Right lobe of liver (tissue), 6 donors: ENCODE results near the gene PLCD1. TPM values are rescaled to one million over a fixed set of nuclear protein-coding genes. Genes with fewer than 3 reads are reported as not detected.

Source experiments
- ATAC-seq, 4 donors: fragments of 200-7000 bp; cut with Tn5 transposase; one replicate each; pipeline ENCODE4 v1.9.1; 2020; ENCODE audit warnings: mild to moderate bottlenecking in 4 of 4, moderate library complexity in 4 of 4
- DNase-seq, 3 donors: peaks; one replicate each; pipeline ENCODE4 v3.0.0-alpha.2; 2020
- H3K27ac ChIP-seq, 3 donors: fragments of 200-600 bp; one replicate each; pipeline ENCODE4 v1.8.0; 2022
- H3K27me3 ChIP-seq, 2 donors: fragments of 200-600 bp; one replicate each; pipeline ENCODE4 v1.8.0; 2022
- H3K36me3 ChIP-seq, 4 donors: fragments of 200-600 bp; sonication (generic) in 1 of 4; one replicate each; pipeline versions ENCODE4 v1.5.1 to v1.8.0; 2017 to 2022; ENCODE audit warnings: control low read depth in 1 of 4
- H3K4me1 ChIP-seq, 4 donors: fragments of 200-600 bp; sonication (generic) in 1 of 4; one replicate each; pipeline versions ENCODE4 v1.5.1 to v1.8.0; 2017 to 2022; ENCODE audit warnings: control low read depth in 1 of 4
- H3K4me3 ChIP-seq, 3 donors: fragments of 200-600 bp; one replicate each; pipeline ENCODE4 v1.8.0; 2022
- H3K9me3 ChIP-seq, 4 donors: fragments of 200-600 bp; sonication (generic) in 1 of 4; one replicate each; pipeline versions ENCODE4 v1.5.1 to v1.8.0; 2017 to 2022; ENCODE audit warnings: control low read depth in 1 of 4
- CTCF ChIP-seq, 4 donors: fragments of 200-600 bp in 3 of 4; fragments of 450-650 bp in 1 of 4; IDR thresholded peaks; one replicate each; pipeline versions ENCODE4 v1.5.1 to v1.8.0; 2016 to 2022; ENCODE audit warnings: antibody characterized with exemption in 4 of 4, mild to moderate bottlenecking in 2 of 4
- POLR2A ChIP-seq: fragments of 450-650 bp; IDR thresholded peaks from one replicate; pipeline ENCODE4 v1.6.1; 2017; ENCODE audit warnings: antibody characterized with exemption, mild to moderate bottlenecking
- WGBS: methylation state at CpG from one replicate; pipeline ENCODE4 v1.1.6; 2018; ENCODE audit warnings: low coverage, low lambda C conversion rate; ENCODE audit not compliant: insufficient coverage; ENCODE audit errors: missing lambda C conversion rate; 5-methylcytosine and 5-hydroxymethylcytosine counted together
- intact Hi-C, 2 donors: fragments of 100-400 bp; cut with DNase I; formaldehyde crosslinking; loops; one replicate each; pipeline versions ENCODE4 v1.11.2 to v1.14.1; 2022
- total RNA-seq, 6 experiments: library from RNA; depleted of rRNA in 2 of 6; stranded (reverse); fragments of >200 nt in 2 of 6; fragmentation: NEBNext Ultra II Directional in 3 of 6; extraction: Animal tissue kit (Norgen Biotek cat#: 25700) in 3 of 6; gene quantifications; one replicate each; pipeline versions ENCODE4 v1.1.0 to v1.2.4, GENCODE V29; 2016 to 2023
- donor health status: DM: no; HTN: yes; CAD: no.
- donor health status: DM: no; HTN: no; CAD: no.
- donor health status: DM: no; HTN: no; CAD: no.
- donor health status: DM: no; HTN: yes; CAD: no.
- donor health status: DM: no; HTN: yes; CAD: no.

PLCD1 gene
- total RNA-seq, 6 experiments from 2014 or later: 6.5 to 10.2 (median 7.7) TPM

- Histone ChIP-seq H3K27me3 (no peaks in the 10 kb centered on the region), H3K4me1 (peaks cover 0 to 15% (median 3%) of the 10 kb centered on the region in 4 donors), H3K27ac (no peak overlapping the region), H3K4me3 (no peak overlapping the region), H3K36me3 (no peaks in the 10 kb centered on the region), H3K9me3 (no peaks in the 10 kb centered on the region)
- WGBS: 86% methylated on average over 2 of the region's 6 CpGs
- ATAC-seq (no peak), DNase-seq (peak in 1 of 3 donors; percentile 36)
- intact Hi-C loops: no loop called here
- TF ChIP-seq POLR2A: no peak
- no peak for TF ChIP-seq CTCF (IDR thresholded peaks at IDR 0.05)
Measured at GRCh38 chr3:38027466-38028465, 1.7 kb downstream of the PLCD1 start.

GRCh38 chr3:38026856-38027255 is 2.6 kb downstream of the PLCD1 start:
- no peaks in the 10 kb centered on the region for H3K27me3 ChIP-seq
- TF ChIP-seq CTCF (IDR thresholded peaks at IDR 0.05): no peak
- TF ChIP-seq POLR2A: no peak
- WGBS: 77% methylated on average over 4 of the region's 4 CpGs
- no peak for ATAC-seq
- no peaks in the 10 kb centered on the region for H3K36me3 ChIP-seq
- intact Hi-C loops: no loop called here
- peaks cover 0 to 15% (median 3%) of the 10 kb centered on the region in 4 donors for H3K4me1 ChIP-seq
- DNase-seq: no peak
- no peak overlapping the region for H3K4me3 ChIP-seq
- no peaks in the 10 kb centered on the region for H3K9me3 ChIP-seq
- no peak overlapping the region for H3K27ac ChIP-seq

- H3K4me1 ChIP-seq: no peaks in the 10 kb centered on the region
- no peaks in the 10 kb centered on the region for H3K9me3 ChIP-seq
- WGBS: 56% methylated on average over 1 of the region's 6 CpGs
- no peaks in the 10 kb centered on the region for H3K27me3 ChIP-seq
- intact Hi-C loops: no loop called here
- DNase-seq (peak in 1 of 3 donors; percentile 48), ATAC-seq (no peak)
- no peak overlapping the region for H3K27ac ChIP-seq
- H3K36me3 ChIP-seq: no peaks in the 10 kb centered on the region
- TF ChIP-seq POLR2A (no peak), CTCF (IDR thresholded peaks at IDR 0.05) (no peak)
- peak overlapping the region in 1 of 3 donors; percentile 78 for H3K4me3 ChIP-seq
Measured at GRCh38 chr3:38022896-38023709, 6.3 kb downstream of the PLCD1 start.

- peak overlapping the region in 1 of 3 donors; percentile 7 for H3K27ac ChIP-seq
- H3K36me3 ChIP-seq: no peaks in the 10 kb centered on the region
- H3K4me1 ChIP-seq: no peaks in the 10 kb centered on the region
- TF ChIP-seq CTCF (IDR thresholded peaks at IDR 0.05) (no peak), POLR2A (no peak)
- H3K9me3 ChIP-seq: no peaks in the 10 kb centered on the region
- DNase-seq (peak in 1 of 3 donors; percentile 22), ATAC-seq (no peak)
- no peak overlapping the region for H3K4me3 ChIP-seq
- WGBS: 80% methylated on average over 1 of the region's 3 CpGs
- intact Hi-C loops: no loop called here
- no peaks in the 10 kb centered on the region for H3K27me3 ChIP-seq
Measured at GRCh38 chr3:38022301-38022700, 7.1 kb downstream of the PLCD1 start.
